Activated naive CD4-positive, alpha-beta T cell (primary cell): ENCODE measurements around the gene ATP1A3.

Experiments
- DNase-seq, 4 experiments: peaks; one replicate each; lab custom pipeline; 2025; lab: John Stamatoyannopoulos, UW

ATP1A3 gene

DNA sequence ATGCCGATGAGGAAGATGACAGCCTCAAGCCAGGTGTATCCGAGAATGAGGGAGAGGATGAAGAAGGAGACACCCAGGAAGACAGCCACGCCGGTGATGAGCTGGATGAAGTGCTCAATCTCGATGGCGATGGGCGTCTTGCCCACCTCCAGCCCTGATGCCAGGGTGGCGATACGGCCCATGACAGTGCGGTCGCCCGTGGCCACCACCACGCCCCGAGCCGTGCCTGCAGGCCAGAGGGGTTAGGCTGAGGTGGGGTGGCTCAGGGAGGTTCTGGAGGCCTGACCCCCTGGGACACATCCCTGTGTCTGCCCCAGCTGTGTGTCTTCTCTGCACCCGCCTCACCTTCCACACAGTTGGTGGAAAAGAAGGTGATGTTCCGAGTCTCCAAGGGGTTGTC, 9.1 kb downstream of the ATP1A3 start:
- no peak for DNase-seq

DNA sequence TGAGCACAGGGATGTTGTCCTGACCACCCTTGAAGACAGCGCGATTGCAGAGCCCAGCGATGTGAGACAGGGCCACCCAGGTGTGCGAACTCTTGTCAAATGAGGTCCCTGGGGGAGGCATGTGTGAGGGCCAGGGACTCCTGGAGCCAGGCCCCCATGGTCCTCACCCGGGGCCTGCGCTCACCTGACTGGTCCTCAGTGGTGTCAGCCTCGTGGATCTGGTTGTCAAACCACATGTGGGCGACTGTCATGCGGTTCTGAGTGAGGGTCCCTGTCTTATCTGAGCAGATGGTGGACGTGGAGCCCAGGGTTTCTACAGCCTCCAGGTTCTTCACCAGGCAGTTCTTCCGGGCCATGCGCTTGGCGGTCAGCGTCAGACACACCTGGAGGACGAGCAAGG, 12.3 kb downstream of the ATP1A3 start:
- no peak for DNase-seq

DNA sequence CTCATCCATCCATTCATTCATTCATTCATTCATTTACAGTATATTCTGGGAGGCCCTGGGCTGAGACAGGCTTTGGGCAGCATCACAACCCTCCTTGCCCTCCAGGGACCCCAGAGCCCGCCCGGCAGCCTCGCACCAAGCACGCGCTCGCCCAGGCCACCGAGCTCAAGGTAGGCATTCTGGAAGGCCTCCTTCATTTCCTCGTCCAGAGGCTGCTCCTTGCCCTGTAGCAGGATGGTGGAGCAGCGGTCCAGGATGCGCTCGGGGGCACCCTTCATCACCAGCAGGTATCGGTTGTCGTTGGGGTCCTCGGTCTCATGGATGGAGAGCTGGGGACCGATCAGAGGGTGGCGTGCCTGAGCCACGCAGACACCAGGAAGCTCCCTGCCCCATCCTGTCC, 15.6 kb downstream of the ATP1A3 start:
- DNase-seq: no peak

DNA sequence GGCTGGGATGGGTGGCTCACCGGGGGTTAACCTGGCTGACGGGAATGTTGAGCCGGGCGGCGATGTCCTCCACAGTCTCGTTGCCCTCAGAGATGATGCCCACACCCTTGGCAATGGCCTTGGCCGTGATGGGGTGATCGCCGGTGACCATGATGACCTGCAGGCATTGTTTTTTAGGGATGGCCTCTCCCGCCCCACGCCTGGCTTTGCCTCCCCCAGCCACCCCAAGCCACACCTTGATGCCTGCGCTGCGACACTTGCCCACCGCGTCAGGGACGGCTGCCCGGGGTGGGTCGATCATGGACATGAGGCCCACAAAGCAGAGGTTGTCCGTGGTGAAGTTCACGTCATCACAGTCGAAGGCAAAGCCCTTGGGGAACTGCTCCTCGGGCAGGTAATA, 16.1 kb downstream of the ATP1A3 start:
- DNase-seq: no peak

DNA sequence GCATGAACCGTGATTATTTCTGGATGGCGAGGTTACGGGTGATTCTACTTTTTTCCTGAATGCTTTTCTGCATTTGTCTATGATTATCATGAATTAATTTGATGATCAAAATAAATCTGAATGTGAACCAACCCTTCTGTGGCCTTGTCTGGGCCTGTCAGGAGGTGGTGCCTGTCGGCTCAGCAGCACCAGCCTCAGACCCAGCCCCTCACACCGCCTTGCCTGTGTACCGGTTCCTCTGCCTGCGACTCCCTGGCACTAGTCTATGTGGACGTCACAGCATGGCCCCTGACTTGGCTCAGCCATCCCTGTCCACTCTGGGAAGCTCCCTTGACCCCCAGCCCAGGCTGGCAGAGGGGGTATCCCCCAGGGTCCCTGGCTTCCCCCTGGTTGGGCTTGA, 19.4 kb downstream of the ATP1A3 start:
- DNase-seq: no peak

DNA sequence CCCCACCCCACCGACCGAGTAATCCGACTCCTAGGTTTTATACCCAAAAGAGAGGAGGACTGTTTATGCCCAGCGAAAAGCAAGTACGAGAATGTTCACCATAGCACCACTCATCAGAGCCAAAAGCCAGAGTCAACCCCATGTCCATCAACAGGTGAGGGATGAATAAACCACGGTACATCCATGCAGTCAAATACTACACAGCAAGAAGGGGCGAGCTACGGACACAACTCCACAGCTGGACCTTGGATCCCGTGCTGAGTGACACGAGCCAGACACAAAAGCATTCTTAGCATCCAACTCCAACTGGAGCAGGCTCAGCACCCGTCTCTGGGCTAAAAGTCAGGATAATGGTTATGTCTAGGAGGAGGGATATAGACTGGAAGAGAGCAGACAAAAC, 22.7 kb downstream of the ATP1A3 start:
- DNase-seq: no peak

DNA sequence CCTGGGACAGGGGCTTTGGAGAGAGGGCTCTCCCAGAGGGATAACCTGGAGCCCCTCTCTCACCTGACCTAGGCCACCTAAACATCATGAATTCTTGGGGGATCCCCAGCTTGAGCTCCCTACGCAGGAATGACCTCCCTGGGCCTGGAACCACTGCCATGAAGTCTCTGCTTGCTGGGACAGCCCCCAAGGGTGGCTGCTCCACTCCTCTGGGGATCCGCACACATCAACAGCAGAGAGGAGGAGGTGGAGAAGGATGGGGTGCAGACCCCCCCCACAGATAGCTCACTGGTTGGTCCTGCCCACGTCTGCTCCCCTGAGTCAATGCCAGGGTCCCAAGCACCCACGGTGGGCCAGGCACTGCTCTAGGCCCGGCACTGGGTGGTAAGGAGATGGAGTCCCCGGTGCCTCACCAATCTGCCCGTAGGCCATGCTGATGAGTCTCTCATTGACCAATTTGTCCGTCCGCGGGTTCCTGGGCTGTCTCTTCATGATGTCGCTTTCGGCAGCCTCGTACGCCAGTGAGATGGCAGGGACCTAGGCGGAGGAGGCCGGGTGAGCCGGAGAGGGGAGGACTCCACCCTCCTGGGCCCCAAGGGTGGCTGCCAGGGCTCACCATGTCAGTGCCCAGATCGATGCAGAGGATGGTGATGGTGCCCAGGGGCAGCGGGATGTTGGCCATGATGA, 24.1 kb downstream of the ATP1A3 start:
- DNase-seq: no peak

DNA sequence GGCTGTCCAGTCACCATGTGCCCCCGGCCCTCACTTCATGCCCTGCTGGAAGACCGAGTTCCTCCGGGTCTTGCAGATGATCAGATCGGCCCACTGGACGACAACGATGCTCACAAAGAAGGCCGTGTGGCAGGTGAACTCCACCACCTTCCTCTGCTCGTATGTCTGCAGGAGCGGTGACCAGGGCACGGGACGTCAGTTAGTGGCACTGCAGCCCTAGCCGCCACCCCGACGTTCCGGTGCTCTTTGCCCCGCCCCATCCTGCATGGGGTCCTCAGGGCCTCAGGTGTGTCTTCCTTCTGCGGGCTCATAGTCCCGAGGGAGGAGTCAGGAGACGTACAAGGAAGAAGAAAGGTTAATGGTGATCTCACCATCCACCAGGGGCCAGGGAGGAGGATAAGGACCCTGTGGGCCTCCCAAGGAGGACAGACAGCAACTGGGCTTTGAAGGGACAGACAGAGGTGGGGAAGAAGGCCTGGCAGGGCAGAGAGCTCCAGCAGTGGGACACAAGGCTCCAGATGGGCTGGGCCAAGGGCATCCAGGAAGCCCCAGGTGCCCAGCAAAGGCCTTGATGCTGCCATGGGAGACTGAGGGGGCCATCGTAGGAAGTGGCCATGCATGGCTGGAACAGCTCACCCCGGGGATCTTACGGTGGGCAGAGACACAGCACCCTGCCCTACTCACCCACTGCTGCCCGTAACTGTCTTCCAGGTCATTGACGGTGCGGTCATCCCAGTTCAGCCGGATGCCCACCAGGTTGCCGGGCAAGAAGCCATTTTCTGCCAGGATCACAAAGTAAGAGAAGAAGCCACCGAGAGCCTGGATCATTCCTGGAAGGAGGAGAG, 25.1 kb downstream of the ATP1A3 start:
- DNase-seq: no peak

DNA sequence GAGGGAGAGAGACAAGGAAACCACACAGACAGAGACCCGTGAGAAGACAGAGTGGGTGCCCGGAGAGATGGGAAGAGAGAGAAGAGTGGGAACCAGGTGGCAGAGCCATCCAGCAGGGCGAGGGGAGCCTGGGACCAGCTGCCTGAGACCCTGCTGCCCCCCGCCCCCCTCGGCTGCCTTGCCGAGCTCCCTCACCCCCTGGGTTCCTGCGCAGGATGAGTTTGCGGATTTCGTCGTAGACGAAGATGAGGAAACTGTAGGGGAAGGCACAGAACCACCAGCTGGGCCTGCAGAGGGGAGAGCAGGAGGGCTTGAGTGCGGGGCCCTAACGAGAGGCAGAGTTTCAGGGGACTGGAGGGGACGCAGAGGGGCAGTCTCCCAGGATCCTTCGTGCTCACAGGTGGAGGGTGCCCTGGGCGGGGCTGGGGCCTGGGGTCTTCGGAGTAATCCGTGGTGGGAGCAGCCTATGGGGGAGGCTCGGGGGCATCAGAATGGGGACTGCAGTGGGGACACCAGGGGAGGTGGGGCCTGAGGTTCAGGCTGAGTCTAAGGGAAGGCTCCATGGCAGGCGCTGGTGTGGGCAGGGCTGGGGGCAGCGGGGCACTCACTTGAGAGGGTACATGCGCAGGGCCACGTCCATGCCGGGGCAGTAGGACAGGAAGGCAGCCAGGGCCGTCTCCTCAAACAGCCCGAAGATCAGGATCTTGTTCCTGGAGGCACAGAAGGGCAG, 26.8 kb downstream of the ATP1A3 start:
- no peak for DNase-seq

DNA sequence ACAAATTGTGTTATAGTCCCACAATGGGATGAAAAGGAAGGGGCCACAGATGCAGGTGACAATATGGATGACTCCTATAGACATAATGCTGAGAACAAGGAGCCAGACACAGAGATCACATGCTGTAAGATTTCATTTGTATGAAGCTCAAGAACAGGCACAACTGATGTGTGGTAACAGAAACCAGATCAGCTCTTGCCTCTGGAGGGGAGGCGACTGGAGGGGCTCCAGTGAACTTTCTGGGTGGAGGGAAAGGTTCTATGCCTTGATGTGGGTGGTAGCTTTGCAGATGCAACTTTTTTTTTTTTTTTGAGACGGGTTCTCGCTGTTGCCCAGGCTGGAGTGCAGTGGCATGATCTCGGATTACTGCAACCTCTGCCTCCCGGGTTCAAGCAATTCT, 28.9 kb downstream of the ATP1A3 start:
- no peak for DNase-seq

DNA sequence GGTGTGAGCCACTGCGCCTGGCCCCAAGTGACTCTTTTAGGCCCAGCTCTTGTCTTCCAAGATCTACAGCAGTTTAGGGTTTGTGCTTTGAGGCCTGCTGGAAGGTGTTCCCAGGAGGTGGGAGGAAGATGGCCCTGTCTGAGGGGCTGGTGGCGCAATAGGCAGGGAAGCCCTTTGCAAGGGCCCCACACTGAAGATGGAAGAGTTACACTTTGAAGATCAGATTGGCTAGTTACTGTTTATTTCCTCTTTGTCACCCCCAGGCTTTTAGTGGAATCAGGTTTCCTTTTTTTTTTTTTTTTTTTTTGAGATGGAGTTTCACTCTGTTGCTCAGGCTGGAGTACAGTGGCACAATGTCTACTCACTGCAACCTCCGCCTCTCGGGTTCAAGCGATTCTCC, 33.1 kb downstream of the ATP1A3 start:
- DNase-seq: no peak

DNA sequence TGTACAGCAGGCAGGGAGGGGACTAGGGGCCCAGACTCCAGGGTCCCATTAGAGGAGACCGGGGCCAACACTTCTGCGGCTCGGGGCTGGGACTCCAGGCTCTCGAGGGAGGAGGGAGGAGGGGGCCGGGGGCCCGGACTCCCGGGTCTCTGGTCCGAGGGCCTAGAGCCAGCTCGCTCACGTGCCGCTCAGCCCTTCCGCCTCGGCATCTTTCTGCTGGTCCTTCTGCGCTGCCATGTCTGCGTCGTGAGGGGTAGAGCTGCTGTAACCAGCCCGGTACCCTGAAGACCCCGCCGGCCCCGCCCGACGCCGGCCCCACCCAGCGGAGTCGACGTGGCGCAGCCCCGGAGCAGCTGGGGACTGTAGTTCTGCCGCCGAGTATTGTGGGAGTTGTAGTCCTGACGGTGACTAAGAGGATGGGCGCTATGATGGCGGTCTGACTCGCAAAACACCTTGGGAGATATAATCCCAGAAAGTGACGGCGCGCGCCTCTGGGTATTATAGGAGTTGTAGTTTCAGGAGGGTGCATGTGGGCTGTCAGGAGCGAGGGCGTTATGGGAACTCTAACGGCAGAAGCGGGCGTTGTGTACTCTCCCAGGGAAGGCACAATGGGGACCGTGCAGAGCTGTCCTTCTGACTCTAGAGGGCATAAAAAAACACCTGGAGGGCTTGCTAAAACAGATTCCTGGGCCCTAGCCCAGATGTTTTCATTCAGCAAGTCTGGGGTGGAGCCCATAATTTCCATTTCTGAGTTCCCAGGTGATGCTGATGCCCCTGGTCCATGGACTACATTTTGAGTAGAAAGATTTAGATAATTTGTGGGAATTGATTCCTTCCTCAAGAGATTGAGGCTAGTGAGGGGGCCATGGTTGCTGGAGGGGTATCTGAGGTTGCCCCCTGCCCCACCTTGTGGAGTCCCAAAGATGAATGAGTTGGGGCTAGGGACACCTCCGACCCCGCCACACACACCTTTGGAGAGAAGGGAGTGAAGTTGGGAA, 34.7 kb downstream of the ATP1A3 start, which contains the start of gene RABAC1:
RABAC1 (minus strand) TSS at position 266 of the 998 bp plus-strand sequence; CDS start at position 237, 29 bp downstream.
- DNase-seq: peak; percentile 61 to 85 (median 65)

DNA sequence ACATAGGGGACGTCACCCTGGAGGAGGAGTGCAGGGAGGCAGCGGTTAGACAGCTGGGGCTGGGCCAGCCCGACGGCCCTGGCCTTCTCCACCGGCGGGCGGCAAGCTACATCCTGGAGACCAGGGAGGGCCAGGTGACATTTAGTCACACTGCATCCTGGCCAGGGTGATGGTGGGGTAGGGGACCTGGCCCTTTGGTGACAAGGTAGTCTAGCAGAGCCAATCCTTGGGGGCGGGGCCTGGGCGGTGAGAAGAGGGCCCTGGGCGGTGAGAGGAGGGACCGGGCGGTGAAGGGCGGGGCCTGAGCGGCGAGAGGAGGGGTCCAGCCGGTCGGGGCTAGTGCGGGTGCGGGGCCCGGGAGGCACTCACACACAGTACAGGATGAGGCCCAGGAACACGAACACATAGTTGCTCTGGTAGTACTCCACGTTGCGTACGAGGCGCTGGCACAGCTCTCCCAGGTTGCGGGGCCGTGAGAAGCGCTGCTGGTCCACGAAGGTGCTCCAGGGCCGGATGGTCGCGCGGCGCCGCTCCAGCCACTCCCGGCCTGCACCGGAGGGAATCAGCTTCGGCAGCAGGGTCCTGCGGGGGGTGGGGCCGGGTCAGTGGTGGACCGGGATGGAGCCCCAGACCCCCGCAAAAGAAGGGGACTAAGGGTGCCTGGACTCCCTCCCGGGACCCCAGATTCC, 35.5 kb downstream of the ATP1A3 start:
- peak; percentile 39 to 83 (median 59) for DNase-seq

DNA sequence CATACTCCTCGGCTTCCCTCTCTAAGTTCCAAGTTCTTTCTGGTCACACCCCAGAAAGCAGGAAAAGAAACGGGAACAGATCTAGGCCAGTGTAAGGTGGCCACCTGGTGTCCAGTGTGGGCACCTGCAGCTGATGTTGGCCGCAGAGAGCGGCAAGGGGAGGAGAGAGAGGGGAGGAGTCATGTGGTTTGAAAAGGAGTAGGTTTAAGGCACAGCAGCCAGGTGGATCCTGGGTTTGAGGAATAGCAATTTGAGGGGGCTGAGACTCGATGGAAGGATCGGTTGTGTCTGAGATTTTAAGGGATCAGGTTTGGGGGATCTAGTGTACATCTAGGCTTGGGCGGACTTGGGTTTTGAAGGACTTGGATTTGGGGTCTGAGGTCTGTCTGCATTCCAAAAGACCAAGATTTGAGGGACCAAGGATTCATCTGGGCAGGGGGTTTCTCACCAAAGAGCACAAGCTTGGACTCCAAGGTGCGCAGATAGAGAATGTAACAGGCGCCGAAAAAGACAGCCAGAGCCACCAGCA, 36.1 kb downstream of the ATP1A3 start:
- no peak for DNase-seq

DNA sequence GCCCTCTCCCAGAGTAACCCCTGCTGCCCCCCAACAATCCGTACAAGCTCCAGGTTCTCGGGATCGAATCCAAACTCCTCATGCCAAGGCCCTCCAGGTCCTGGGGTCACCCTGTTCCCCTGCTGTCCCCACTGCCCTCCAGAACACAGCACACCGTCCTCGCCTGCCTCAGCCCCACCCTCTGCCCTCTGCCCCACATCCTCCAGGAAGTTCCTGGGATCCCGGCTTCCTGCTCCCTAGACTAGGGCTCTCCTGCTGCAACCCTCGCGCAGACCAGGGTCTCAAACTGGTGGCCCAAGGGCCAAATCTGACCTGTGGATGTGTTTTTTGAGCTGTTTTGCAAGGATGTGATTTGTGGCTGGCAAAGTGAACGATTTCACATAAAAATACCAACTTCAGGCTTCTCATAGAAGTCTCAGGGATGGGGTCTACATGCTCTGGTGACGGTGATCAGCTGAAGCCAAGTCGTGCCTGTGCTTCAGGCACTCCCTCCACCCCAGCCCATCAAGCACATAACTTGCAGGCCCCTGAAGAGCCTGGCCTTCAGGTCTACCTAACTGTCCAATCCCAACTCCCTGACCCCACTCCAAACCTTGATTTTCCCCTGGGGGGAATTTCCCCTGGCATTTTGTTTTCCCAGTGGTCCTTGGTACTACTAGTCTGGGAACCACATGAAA, 36.7 kb downstream of the ATP1A3 start:
- no peak for DNase-seq

DNA sequence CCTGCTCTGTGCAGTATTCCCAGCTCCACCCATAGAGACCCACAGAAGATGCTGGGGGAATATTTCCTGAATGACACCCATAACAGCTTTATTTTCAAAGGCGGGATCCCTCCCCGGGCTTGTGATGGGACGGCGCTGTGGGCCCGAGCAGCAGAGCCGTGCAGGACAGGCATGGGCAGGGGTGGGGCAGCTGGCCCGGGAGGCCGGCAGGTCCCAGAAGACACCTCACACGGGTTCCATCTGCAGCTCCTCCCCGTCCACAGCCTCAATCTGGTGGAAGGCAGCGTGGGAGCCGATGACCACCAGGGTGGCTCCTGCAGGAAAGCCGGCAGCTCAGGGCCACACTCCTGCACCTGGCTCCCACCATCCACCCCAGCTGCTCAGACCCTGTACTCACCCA, 37.4 kb downstream of the ATP1A3 start:
- no peak for DNase-seq

DNA sequence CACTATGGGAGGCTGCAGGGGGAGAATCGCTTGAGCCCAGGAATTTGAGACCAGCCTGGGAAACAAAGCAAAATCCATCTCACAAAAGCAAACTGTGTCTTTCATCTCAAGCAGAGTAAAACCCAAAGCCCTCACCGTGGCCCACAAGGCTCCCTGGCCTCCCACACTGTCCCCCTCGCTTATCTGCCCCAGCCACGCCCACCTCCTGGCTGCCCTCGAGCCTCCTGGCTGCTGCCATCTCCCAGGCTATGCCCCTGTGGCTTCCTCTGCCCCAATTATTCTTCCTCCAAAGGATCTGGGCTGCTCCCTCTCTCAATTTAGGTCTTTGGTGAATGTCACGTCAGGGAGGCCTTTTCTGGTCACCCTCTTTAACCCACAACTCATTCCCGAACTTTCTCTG, 38.5 kb downstream of the ATP1A3 start:
- no peak for DNase-seq

DNA sequence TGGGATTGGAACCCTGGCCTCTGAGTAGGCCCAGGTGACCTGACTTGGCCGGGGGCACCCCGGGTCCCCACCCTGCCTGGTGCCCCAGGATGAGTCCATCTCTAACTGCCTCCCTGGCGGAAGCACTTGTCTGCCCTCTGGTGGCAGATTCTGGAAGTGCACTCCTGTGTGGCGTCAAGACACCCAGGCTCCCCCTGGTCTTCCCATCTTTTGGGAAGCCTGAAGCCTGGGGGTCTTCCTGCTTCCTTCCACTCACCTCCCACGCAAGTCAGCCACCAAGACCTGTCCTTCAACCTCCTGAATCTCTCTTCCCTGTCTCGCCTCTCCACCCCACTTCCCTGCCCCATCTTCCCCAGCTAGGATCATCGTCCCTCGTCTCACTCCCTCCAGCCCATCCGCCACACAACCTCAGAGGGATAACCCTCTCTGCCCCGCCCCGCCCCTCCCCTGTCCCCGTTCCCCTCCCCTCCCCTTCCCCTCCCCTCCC, 42.3 kb downstream of the ATP1A3 start:
- DNase-seq: peak; percentile 78 to 96 (median 89)

DNA sequence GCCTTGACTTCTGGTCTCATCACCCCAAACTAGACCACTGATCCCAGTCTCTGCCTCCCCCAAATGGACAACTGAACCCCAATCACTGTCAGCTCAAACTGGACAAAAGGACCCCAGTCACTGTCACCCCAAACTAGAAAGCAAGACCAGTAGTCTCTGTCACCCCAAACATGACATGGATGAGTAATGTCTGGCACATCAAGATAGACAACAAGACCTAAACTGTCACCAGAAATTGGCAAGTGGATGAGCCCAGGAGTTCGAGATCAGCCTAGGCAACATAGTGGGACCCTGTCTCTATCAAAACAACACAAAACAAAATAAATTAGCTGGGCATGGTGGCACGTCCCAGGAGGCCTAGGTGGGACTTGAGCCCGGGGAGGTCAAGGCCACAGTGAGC, 46.9 kb downstream of the ATP1A3 start:
- no peak for DNase-seq
